ENCODE measurements around the gene COA1. TPM values are rescaled to one million over a fixed set of nuclear protein-coding genes. Genes with fewer than 3 reads are reported as not detected.

Gene COA1
- polyA plus RNA-seq, 1 of the 3 experiments (the other 2 are of a cell fraction) = 42.8 TPM

- no peak for TF ChIP-seq CTCF (IDR thresholded peaks at IDR 0.05)
- no peak for TF ChIP-seq USF1 (IDR thresholded peaks at IDR 0.05; ENCODE audit: borderline replicate concordance, low read depth)
- peak; percentile 63 for TF ChIP-seq TCF12 (IDR thresholded peaks at IDR 0.05)
- no peak for TF ChIP-seq MEF2A (IDR thresholded peaks at IDR 0.05; ENCODE audit: borderline replicate concordance, low read depth)
- peak; percentile 59; the same call in 1 of the 2 replicates for TF ChIP-seq TAF1 (IDR thresholded peaks at IDR 0.05; ENCODE audit: borderline replicate concordance, low read depth, low read length)
- TF ChIP-seq EP300 (IDR thresholded peaks at IDR 0.05; ENCODE audit: borderline replicate concordance in 1 of 2, low read depth in 1 of 2, low read length in 1 of 2) = peak in 1 of 2 experiments; percentile 29; a peak in 1 of 4 replicates
These were observed 80.6 kb downstream of the COA1 start (continued) for GRCh38 chr7:43648473-43649406.

GRCh38 chr7:43647673-43648472, 81.5 kb downstream of the COA1 start:
- Histone ChIP-seq H3K4me2 (peak overlapping the region; percentile 85), H3K4me3 (ENCODE audit: low read depth in 2 of 2, low read length in 1 of 2) (peak overlapping the region; percentile 20 to 44; a peak in 3 of 4 replicates), H3K79me2 (ENCODE audit: insufficient read depth) (peaks cover 63% of the 10 kb centered on the region), H3K9me2 (no peaks in the 10 kb centered on the region), H3K9me3 (no peaks in the 10 kb centered on the region), H3K36me3 (replicated peaks in 1 of 2; ENCODE audit: control insufficient read depth in 1 of 2, insufficient read depth in 2 of 2, low read length in 1 of 2) (peaks cover 10 to 32% of the 10 kb centered on the region in 2 experiments), H3K4me1 (ENCODE audit: control insufficient read depth in 1 of 2, insufficient read depth in 2 of 2, low read depth in 1 of 2, low read length in 1 of 2) (peaks cover 65 to 68% of the 10 kb centered on the region in 2 experiments), H3F3A (replicated peaks; ENCODE audit: insufficient read depth) (peaks cover 62% of the 10 kb centered on the region), H3K9ac (peak overlapping the region; percentile 93), H4K20me1 (ENCODE audit: insufficient read depth) (no peaks in the 10 kb centered on the region), H2AFZ (ENCODE audit: low read depth) (no peak overlapping the region), H3K27ac (ENCODE audit: low read depth in 2 of 2, low read length in 1 of 2) (peak overlapping the region; percentile 98 to 100), H3K27me3 (ENCODE audit: insufficient read depth) (no peaks in the 10 kb centered on the region)
- DNase-seq = peak; percentile 59
- ChIA-PET POLR2A (interaction anchor here (0.7 to 1.3 kb wide), 3 partner anchors 10 to 116 kb away, joined by 3 to 5 read pairs (median 3); partner anchors contain the start of gene STK17A), CTCF (interaction anchor here (0.6 to 6.7 kb wide), 6 partner anchors 8 to 191 kb away, joined by 3 to 45 read pairs (median 6); partner anchors contain the start of gene STK17A)
- WGBS (ENCODE audit: low lambda C conversion rate) = 13% methylated on average over 10 of the region's 10 CpGs
- TF ChIP-seq PBX3 (IDR thresholded peaks at IDR 0.05) (peak; percentile 99), MEF2A (IDR thresholded peaks at IDR 0.05; ENCODE audit: borderline replicate concordance, low read depth) (peak; percentile 92), EP300 (IDR thresholded peaks at IDR 0.05; ENCODE audit: borderline replicate concordance in 1 of 2, low read depth in 1 of 2, low read length in 1 of 2) (peak; percentile 96 to 100), USF2 (IDR thresholded peaks at IDR 0.05; ENCODE audit: borderline replicate concordance, low read depth, low read length) (no peak), NFIC (IDR thresholded peaks at IDR 0.05; ENCODE audit: borderline replicate concordance) (peak; percentile 100), TEAD4 (IDR thresholded peaks at IDR 0.05; ENCODE audit: borderline replicate concordance, insufficient read depth) (peak; percentile 100), ELF1 (IDR thresholded peaks at IDR 0.05) (peak; percentile 83), JUND (IDR thresholded peaks at IDR 0.05) (peak; percentile 100), FOSL2 (IDR thresholded peaks at IDR 0.05; ENCODE audit: borderline replicate concordance, low read depth) (peak; percentile 99), CHD2 (IDR thresholded peaks at IDR 0.05; ENCODE audit: low read length, partially characterized antibody) (no peak), IRF3 (IDR thresholded peaks at IDR 0.05; ENCODE audit: low read depth, low read length) (no peak), TAF1 (IDR thresholded peaks at IDR 0.05; ENCODE audit: borderline replicate concordance, low read depth, low read length) (peak; percentile 83; the same call in 1 of the 2 replicates), RXRA (IDR thresholded peaks at IDR 0.05; ENCODE audit: borderline replicate concordance, low read depth) (peak; percentile 97), GATA2 (CRISPR knock-in tag; IDR thresholded peaks at IDR 0.05) (no peak), RFX5 (IDR thresholded peaks at IDR 0.05; ENCODE audit: low read length) (no peak), SIN3A (IDR thresholded peaks at IDR 0.05; ENCODE audit: borderline replicate concordance, low read depth, low read length) (peak; percentile 88; the same call in 1 of the 2 replicates), TCF12 (IDR thresholded peaks at IDR 0.05) (peak; percentile 100), MXI1 (IDR thresholded peaks at IDR 0.05; ENCODE audit: low read depth, low read length) (peak; percentile 18; the same call in 1 of the 2 replicates)
